IPS-18c (cell line): ENCODE results near the gene ING1.
"Not testable (repeated sequence)": the region's sequence is repeated elsewhere in the genome, so short reads cannot be mapped to it uniquely, and the experiment has no call there.

ENCODE experiments used
- H3K4me3 ChIP-seq: 2 replicates; pipeline ENCODE4 v1.7.0; 2013; ENCODE audit warnings: low read depth, mild to moderate bottlenecking, low read length, moderate library complexity; ENCODE audit not compliant: insufficient read depth
- H3K9me3 ChIP-seq: one replicate; pipeline ENCODE4 v1.6.1; 2013; ENCODE audit warnings: mild to moderate bottlenecking, low read length, moderate library complexity; ENCODE audit not compliant: control insufficient read depth, insufficient read depth

ING1 gene, protein sequence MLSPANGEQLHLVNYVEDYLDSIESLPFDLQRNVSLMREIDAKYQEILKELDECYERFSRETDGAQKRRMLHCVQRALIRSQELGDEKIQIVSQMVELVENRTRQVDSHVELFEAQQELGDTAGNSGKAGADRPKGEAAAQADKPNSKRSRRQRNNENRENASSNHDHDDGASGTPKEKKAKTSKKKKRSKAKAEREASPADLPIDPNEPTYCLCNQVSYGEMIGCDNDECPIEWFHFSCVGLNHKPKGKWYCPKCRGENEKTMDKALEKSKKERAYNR

DNA sequence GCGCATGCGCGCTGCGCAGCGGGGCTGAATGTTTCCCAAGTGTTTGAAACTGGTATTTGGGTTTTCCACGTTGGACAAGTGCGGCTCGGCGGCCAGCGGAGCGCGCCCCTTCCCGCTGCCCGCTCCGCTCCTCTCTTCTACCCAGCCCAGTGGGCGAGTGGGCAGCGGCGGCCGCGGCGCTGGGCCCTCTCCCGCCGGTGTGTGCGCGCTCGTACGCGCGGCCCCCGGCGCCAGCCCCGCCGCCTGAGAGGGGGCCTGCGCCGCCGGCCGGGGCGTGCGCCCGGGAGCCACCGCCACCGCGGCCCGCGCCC is at the start of gene ING1:
Gene ING1, plus strand, starts transcription at position 59 of the 311 bp plus-strand sequence. CDS start 450 bp downstream, outside the sequence.
- Histone ChIP-seq H3K9me3 (peaks cover 2% of the 10 kb centered on the region), H3K4me3 (peak within 1 kb of the TSS; percentile 97)

DNA sequence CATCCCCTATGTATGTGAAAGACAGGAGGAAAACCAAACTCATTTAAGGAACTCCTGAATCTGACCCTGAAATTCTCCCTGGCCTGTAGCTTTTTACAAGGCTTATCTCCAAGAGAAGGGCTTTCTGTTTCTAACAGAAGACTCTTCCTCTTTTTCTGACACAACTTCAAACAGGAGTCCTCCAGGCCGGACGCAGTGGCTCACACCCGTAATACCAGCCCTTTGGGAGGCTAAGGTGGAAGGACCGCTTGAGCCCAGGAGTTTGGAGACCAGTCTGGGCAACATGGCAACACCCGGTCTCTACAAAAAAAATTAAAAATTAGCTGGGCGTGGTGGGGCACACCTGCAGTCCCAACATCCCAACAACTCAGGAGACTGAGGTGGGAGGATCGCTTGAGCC is 49.5 kb upstream of the ING1 start:
- Histone ChIP-seq H3K9me3 (peaks cover 4% of the 10 kb centered on the region), H3K4me3 (no peak overlapping the region)

DNA sequence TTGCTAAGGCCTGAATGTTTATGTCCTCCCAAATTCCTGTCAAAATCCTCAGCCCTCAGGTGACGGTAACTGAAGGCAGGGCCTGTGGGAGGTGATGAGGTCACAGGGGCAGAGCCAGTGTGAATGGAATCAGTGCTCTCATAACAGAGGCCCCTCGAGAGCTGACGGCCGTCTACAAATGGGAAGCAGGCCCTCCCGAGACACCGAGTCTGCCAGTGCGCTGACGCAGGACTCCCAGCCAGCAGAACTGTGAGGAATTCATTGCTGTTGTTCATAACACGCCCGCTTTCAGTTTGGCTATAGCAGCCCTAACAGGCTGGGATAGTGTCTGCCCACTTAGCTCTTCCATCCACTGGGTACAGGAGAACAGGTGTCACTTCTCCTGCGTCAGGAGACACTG is 48.8 kb upstream of the ING1 start:
- no peak overlapping the region for H3K4me3 ChIP-seq
- H3K9me3 ChIP-seq, result peaks cover 5% of the 10 kb centered on the region

DNA sequence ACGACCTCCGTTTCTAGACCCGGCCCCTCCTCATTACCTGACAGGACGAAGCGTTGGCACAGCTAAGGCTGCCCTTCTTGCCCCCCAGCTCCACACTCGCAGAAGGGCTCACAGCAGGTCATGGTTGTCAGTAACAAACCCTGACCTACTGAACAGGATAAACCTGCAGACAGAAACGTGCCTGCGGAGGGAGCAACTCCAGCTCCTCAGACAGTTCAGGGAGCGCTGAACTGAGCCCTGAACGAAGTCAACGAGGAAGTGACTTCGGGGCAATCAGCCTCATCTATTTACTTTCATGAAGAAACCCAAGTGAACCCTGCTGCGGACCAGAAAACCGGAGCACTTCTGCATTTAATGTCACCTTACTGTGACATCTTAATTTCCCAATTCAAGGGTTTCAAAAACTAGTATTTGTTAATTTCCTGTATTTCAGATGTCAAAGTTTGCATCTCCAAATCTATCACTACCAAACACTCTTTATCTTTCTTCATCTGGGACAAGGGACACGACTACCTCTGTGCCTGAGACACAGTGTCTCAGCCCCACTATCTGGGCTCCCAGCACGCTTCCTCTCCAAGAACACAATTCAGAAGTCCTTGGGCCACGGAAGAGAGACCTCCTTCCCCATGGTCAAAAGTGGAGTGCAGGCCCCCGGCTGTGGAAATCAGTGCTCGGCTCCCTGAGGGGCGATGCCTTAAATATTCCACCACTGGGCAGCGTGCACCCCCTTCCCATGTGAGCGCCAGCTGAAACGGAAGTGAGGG is 47.8 kb upstream of the ING1 start:
- H3K4me3 ChIP-seq, result no peak overlapping the region
- peaks cover 7% of the 10 kb centered on the region for H3K9me3 ChIP-seq

DNA sequence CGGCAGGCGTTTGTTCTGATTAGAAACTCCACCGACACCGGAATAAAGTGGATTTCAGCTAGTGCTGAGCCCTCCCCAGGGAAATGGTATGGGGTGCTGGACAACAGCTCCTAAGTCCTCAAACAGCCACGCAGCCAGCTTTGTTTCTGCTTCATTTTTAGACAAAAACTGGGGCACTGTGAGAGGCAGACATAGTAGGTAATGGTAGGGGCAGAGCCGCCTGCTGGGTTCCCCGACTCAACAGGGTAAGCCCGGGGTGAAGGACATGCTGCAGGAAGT is 47.3 kb upstream of the ING1 start:
- H3K9me3 ChIP-seq, result peaks cover 6% of the 10 kb centered on the region

DNA sequence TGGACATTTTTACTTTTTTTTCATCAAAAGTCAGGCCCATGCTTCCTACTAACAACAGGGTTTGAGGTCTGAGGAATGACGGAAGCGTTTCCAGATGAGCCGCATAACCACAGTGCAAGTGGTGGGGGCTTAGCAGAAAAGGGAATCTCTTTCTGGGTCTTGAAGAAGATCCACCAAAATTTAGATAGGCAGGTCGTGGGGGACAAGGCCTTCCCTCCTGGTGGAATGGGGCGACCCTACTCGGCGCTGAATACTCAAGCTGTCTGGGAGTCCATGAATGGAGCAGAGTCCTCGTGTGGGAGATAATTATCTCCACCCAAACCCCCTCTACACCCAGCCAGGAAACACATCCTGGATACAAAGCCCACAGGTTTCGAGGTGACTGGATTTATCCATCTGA is 44.5 kb upstream of the ING1 start:
- Histone ChIP-seq H3K4me3 (no peak overlapping the region), H3K9me3 (peaks cover 4% of the 10 kb centered on the region)

More for the DNA sequence above, 47.3 kb upstream of the ING1 start:
- H3K4me3 ChIP-seq, result no peak overlapping the region

DNA sequence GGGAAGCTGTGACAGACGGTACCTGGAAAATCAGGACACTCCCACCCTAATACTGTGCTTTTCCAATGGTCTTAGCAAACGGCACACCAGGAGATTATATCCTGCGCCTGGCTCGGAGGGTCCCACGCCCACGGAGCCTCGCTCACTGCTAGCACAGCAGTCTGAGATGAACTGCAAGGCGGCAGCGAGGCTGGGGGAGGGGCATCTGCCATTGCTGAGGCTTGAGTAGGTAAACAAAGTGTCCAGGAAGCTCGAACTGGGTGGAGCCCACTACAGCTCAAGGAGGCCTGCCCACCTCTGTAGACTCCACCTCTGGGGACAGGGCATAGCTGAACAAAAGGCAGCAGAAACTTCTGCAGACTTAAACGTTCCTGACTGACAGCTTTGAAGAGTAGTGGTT is 43.7 kb upstream of the ING1 start:
- not testable (repeated sequence) for H3K9me3 ChIP-seq, H3K4me3 ChIP-seq

DNA sequence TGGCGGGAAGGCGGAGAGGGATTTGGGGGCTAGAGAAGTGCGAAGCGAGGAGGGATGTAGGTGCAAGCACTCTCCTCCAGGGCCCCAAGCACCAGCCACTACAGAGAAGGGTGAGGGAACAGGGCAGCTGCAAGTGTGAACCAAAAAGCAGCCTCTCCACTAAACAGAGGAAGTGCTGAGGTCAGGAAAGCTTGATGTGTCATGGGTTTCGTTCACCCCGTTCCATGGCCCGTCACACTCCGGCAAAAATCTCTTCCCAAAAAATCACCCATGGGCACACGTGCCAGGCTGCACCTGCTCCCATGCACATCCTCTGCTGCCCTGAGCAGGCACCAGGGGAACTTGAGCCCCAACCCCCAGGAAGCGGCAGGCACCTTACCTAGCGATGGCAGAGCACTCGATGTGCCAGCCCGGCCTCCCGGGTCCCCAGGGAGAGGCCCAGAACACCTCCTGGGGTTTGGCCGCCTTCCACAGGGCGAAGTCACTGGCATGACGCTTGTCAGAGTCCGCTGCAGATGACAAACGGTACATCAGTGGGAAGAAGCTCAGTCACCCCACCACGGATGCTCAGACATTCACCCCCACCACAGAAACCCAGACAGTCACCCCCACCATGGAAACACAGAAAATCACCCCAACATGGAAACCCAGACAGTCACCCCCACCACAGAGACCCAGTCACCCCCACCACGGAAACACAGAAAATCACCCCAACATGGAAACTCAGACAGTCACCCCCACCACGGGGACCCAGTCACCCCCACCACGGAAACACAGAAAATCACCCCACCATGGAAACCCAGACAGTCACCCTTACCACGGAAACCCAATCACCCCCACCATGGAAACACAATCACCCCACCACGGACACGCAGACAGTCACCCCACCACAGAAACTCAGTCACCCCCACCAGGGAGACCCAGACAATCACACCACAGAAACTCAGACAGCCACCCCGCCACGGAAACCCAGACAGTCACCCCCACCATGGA is 36.6 kb upstream of the ING1 start:
- Histone ChIP-seq H3K9me3 (peaks cover 2% of the 10 kb centered on the region), H3K4me3 (no peak overlapping the region; the same call in 1 of the 2 replicates)

DNA sequence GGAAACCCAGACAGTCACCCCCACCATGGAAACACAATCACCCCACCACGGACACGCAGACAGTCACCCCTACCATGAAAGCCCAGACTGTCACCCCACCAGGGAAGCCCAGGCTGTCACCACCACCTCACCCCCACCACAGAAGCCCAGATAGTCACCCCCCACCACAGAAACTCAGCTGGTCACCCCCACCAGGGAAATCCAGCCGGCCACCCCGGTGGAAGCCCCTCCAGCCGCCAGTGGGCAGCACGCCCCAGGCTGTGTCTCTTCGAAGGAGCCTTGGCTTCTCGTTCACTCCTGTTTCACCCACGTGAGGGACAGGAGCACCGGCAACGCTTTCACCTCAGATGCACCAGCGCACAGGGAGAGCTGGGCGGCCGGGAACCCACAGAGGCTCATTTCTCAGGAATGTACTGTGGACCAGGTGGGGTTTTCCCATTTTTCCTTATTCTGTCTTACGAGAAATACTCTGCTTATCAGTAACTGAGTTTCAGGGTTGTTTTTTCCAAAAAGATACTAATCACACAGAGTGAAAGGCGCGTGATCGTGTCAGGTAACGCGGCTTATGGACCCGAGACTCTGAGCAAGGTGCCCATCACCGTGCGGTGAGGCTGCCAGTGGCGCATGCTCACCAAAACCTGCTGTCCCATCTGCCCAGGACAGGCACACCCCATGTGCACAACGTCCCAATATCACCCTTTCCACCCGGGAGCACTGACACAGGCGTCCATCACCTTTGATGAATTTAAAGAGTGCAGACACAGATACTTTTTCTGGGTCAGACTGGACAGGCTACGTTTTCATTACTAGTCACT is 35.6 kb upstream of the ING1 start:
- peaks cover 2% of the 10 kb centered on the region for H3K9me3 ChIP-seq
- H3K4me3 ChIP-seq, result no peak overlapping the region

DNA sequence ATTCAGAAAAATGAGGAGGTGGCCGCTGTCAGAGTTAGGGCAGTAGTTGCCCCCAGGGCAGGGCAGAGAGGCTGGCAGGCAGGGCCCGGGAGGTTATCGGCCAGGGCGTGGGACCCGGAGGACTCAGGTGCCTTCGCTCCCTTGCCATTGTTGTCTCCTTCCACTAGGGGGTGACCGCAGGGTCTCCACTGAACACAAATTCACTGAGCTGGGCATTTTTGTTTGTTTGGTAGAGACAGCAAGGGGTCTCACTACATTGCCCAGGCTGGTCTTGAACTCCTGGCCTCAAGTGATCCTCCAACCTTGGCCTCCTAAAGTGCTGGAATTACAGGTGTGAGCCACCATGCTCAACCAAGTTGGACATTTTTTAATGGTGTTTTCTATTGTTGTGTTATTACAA is 32.6 kb upstream of the ING1 start:
- Histone ChIP-seq H3K9me3 (peaks cover 2% of the 10 kb centered on the region), H3K4me3 (no peak overlapping the region)

DNA sequence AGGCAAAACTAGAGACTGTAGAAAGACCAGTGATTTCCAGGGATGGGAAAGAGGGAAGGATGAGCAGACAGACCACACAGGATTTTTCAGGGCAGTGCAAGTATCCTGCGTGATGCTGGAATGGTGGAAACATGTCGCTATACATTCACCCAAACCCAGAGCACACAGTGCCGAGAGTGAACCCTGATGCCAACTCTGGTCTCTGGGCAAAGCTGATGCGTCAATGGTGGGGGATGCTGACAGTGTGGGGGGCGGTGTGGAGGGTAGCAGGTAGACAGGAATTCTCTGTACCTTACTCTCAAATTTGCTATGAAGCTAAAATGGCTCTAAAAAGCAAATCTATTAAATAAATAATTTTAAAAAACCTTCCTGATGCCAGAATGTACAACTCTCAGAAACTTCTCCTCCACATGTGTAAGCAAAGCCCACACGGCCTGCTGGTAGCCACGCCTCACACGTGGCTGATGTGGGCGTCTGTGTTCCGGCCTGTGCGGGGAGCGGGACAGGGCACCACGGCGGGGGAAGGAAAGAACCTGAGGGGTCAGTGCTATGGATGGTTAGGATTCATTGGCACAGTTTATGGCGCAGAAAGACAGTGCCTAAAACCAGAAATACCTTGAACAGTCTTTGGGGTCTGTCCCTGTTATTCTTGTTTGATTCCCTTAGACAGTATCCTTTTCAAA is 31.5 kb upstream of the ING1 start:
- Histone ChIP-seq H3K4me3 (no peak overlapping the region), H3K9me3 (no peaks in the 10 kb centered on the region)

DNA sequence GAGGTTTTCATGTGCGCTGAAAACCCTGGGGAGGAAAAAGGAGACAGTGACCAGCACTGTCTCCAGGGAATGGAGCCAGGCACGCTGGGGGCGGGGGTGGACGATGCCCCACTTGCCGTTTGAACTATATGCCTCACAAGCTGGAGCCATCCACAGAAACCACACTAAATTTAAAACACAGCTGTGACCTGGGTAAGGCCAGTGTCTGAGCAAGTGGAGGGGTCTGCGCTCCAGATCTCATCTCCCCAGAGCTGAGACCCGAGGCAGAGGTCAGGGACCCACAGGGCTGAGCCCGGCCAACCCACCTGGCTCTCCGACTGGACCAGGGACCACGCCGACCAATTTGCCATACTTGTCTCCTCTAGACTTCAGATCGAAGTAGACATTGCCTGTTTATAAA is 30.8 kb upstream of the ING1 start:
- no peaks in the 10 kb centered on the region for H3K9me3 ChIP-seq
- H3K4me3 ChIP-seq, result no peak overlapping the region

DNA sequence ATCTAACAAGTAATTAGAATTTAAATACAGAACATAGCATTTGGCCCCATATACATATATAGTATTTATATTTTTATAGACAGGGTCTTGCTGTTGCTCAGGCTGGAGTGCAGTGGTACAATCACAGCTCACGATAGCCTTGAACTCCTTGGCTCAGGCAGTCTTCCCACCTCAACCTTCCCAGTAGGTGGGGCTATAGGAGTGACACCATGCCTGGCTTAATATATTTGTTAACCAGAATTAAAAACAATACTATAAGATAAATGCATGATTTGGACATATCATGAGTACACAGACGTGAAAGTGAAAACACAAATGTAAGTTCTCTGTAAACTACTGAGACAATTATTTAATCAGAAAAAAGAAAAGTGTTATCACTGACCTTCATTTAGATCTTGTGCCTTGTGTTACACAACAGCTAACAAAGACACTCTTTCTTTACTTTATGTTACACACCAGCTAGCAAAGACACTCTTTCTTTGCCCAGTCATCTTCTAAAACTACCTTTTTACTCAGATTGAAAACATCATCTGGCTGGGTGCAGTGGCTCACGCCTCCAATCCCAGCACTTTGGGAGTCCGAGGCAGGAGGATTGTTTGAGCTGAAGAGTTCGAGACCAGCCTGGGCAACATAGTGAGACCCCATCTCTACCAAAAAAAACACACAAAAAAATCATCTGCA is 30.2 kb upstream of the ING1 start:
- Histone ChIP-seq H3K9me3 (no peaks in the 10 kb centered on the region), H3K4me3 (no peak overlapping the region)

DNA sequence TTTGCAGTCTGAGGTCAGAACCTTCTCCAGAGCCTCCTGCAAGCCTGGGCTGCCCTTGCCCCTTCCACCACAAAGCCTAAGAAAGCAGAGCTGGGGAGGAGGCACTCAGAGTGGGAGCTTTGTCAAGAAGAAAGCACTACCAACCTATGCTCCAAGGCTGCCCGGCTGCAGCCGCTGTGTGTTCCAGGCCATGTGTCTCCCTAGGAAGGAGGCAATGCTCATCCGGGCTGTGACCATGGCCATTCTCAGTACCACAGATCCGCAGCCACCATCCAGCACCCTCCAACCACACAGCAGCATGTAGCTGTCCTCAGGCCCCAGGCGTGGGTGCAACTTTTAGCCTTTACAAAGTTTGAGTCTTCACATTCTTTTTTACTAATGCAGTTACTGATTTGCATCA is 29.6 kb upstream of the ING1 start:
- no peak overlapping the region for H3K4me3 ChIP-seq

DNA sequence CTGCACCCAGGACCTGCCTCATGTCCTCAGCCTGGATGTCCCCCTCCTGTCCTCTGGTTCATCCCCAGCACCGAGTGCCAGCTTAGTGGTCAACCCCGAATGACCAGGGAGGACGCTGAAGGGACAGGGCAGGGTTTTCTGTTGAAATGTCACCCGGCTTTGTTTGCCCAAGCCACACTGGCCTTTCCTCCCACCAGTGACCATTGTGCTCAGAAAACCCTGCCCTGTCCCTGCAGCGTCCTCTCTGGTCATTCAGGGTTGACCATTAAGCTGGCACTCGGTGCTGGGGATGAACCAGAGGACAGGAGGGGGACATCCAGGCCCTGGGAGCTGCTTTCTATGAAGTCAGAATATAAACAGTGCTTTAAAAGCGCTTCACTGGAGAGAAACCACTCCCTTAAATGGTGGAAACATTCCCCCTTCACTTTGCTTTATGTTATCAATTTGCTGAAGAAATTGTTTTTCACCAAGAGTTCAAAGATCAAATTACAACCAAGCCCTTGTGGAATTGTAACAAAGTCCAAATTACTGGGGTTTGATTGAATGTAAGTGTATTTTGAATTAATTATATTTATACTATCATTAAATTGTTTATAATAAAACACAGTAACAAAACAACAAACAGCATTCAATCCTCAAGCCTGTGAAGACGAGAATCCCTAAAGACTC is 29.0 kb upstream of the ING1 start:
- no peak overlapping the region for H3K4me3 ChIP-seq
- no peaks in the 10 kb centered on the region for H3K9me3 ChIP-seq

More for the DNA sequence above, 29.6 kb upstream of the ING1 start:
- no peaks in the 10 kb centered on the region for H3K9me3 ChIP-seq
